HS-5 (cell line): ENCODE measurements around the gene HOXA9.

Source experiments
- DNase-seq: peaks from one replicate; pipeline ENCODE4 v3.0.0-alpha.2; 2012; ENCODE audit warnings: low read depth

HOXA9 gene

DNA sequence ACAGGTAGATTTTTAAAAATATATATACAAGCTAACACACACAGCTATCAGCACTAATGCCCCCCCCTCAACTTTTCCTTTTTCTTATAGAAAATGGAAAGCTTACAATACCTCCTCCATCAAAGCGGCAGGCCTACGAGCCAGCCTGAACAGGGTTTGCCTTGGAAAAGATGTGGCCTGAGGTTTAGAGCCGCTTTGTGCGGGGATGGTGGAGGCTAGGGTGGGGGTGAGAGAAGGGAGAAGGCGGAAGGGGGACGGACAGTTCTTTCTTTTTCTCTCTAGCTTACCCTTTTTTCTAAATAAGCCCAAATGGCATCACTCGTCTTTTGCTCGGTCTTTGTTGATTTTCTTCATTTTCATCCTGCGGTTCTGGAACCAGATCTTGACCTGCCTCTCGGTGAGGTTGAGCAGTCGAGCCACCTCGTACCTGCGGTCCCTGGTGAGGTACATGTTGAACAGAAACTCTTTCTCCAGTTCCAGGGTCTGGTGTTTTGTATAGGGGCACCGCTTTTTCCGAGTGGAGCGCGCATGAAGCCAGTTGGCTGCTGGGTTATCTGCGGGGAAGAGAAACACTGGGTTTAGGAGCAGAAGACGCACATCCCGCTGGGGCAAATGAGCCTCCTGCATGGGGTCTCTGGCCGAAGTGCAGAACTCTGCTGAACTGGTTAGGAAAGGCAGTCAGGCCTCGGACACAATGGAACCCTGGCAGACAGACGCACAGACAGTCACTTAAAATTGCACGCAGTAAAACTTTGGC, 1.9 kb downstream of the HOXA9 start:
- DNase-seq = no peak

DNA sequence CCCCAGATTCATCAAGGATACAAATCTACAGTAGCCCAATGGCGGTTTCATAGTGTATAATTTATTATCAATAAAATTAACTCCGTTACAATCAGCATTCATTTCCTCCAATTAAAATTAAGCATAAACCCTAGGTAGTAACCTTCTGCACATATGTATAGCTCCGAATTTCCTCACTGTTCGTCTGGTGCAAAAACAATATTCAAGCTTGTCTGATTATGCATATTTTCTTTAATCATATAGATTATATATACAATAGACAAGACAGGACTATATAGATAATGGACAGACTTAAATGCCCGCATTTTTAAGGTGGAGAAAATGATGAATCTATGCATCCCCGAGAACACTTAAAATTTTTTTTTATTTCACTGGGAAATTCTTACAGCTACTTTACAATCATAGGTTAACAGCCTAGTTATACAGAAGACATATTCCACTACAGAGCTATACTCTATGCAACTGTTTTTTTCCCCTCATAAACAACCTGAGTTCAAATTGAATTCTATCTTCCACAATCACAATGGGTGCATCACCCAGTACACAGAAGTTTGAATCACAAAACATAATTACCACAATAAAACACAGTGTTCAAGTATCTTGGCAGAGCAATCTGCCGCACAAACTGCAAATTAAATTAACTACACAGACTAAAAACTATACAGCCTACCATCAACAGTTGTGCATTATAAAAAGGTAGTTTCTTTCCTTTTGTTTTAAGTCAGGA, 2.6 kb downstream of the HOXA9 start:
- DNase-seq = no peak

DNA sequence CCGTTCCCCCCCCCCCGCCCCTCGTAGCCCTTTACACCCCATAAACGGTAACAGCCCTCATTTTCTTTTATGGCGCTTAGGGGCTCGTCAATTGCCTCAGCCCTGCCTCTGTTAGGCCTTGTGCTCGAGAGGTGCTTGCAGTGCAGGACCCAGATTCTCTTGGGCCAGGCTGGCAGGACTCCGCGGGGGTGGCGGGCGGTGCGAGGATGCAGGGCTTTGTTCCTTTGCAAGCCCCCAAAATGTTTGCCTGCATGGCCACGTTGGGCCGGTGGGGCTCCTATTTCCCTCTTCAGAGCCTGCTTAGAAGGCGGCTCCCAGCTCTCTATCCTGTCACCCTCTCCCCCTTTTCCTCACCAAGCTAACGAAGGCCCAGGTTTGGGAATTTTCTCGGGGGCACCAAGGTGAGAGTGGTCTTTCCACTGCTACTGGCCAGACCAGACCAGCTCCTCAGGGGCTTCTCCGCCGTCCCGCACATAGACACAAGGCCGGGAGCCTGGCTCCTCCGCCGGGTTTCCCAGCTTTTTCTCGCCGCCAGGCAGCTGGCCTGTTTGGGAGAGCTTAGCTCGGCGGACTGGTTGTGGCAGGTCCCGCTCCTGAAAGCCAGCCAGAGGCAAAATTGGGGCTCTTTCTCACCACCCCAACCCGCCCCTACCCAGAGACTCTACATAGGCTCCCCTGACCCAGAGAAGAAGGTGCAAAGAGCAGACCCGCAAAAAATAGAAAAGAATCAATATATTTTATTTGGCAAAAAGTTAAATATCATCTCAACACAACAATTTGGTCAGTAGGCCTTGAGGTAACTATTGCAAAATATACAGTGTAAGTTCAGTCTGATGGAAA, 3.4 kb downstream of the HOXA9 start:
- no peak for DNase-seq

DNA sequence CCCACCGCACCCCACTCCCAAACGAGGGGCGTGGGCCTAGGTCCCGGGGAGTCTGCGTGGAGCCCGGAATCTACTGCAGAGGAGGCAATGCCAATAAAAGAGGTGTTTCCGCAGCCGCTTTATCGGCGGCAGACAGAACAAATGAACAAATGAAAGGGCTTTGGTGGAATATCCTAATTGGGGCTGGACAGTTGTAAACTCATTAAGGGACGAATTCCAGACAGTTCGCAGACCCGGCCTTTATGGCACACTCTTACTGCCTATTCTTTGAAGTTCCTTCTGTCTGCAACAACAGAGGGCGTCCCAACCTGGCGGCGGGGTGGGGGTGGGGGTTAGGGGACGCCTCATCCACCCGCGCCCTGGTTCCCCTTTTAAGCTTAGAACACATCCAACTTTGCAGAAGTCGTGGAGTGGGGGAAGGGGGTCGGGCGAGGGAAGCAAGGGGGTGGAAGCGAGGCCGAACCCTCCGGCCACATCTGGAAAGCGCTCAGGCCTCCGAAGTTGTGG, 4.1 kb downstream of the HOXA9 start:
- DNase-seq = no peak

DNA sequence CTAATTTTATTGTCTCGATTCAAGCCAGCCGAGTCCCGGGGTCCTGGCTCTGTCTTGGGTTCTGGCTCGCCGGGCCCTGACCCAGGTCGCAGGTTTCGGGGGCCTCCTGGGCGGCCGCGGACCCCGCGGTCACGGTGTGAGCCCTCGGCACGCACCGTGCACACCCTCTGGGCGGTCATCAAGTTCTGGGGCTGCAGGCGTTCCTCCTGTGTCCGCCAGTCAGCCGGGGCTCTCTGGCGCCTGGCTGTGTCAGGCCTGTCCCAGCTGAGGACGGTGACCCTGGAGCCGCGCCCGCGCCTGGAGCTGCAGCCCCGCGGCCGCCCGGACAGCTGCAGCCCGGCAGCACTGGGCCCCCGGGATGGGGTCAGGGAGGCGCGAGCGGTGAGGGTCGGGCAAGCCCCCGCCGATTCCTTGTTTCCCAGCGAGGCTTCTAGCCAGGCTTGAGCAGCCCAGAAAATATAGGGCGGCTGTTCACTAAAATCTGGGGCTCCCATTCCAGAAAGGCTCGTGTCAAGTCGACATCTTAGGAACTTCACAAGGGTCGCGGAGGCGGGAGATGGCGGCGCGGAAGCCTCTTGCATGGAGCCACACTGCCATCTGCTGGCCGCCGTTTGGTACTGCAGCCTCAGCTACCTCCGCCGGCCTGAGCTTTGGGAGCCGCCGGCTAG, 4.7 kb downstream of the HOXA9 start:
- DNase-seq = peak; percentile 58

DNA sequence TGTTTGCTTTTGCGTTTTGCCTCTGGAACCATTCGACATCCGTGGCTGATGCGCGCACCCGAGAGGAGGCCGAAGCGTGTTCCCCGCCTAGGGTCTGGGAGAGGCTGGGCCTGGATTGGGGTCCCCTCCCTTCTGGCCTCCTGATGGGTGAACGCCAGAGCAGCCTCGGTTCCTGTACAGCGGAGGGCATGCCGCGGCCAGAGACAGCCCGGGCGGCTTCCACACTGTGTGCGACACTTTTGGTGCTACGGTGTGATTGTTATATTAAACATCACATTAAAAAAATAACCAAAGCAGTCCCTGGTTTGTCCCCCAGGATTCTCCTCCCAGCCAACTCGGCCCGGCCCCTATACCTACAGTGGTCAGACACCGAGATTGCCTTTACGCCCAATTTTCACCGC, 5.2 kb downstream of the HOXA9 start:
- DNase-seq = no peak

DNA sequence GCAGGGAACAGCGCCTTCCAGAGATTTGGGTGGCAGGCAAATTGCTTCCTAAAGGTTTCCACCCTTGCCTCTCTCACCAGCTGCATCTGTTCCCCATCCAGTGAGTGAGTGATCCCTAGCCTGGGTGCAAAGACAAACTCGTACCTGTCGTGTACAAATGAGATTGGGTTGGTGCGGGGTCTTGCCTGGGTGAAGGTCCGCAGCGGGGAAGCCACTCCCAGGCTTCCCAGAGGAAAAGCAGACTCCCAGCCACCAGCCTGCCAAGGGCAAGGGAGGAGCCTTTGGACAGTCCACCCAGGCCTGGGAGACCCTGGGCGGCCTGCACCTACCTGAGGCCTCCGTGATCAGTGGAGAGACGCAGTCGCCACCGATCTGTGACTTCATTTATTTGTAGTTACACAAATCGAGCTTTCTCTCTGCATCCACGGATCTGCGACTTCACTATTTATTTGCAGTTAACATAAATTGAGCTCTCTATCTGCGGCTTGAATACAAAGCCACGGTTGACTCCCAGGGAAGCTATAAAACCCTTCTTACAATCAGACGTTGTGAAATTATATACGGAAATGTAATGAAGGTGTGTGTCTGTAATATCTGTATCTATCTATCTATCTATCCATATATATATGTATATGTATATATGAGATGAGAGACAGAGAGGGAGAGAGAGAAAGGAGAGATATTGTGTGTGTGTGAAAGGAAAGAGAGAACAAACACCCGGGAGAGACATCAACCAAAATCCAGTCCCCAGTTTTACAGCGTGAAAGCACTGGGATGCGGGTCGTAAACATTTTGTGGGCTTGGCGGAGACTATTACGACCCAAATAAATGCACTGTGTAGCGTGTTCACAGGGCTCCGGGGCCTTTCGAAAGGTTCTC, 5.8 kb downstream of the HOXA9 start:
- DNase-seq = no peak

DNA sequence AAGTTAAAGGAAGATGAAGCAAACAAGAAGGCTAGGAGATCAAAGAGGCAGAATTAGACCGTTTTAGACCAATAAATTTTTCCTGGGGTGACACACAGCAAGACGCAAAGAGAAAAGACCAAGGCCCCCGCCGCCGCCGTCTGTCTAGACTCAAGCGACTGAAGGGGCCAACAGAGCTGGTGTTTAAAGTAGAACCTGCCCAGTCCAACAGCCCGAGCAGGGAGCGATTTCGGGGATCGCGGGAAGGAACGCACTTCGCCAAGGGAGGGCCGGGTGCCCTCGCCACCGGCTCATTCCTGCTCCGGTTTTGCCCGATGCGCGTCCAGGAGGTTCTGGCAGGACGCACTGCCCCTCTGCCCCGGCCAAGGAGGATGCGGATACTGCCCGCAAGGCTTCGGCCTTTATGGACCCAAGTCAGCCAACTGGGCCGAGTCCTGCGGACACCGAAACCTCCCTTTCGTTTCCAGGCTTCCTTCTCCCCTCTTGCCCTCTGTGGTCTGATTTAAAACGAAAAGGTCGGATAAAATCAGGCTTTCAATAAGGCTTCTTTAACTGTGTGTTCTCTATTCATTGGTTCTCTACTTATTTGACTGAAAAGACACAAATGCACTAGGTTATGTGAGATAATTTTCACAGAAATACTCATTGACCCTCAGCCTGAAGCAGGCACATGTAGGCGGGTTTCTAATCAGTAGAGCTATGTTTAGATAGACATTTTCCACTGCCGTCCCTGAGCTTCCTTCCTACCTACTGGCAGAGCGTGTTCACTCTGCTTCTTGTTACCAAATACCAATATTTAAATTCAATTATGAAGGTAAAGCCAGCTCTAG, 6.7 kb downstream of the HOXA9 start:
- DNase-seq = no peak

DNA sequence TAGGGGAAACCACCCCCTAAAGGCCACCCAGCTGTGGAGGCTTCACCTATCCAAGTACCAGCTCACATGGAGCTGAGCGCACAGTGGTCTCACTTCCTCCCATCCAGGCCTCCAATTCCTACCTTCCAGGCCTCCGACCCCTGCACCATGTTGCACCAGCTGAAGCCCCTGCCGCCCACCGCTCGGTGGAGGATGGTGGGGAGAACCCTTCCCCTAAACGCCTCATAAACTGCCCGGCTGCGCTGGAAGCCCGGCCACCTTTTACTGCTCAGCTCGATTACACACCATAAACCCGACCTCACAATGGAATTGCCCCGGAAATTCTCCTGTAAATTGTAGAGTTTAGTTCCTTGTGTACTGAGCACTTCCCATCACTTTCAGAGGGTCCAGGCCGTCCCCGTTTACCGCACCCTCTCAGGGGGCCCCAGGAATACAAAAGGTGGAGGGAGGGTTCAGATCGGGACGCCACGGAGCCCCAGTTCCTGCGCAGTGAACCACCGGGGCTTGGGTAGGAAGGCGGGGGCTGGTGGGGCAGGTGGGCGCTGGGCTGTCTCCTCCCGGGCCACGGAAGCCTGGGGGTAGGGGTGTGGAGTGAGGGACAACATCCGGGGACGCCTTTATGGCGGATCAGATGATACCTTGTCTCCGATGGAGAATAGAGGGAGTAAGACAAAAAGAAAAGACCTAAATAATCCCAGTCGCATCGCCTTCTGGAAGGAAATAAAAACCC, 7.5 kb downstream of the HOXA9 start:
- no peak for DNase-seq

DNA sequence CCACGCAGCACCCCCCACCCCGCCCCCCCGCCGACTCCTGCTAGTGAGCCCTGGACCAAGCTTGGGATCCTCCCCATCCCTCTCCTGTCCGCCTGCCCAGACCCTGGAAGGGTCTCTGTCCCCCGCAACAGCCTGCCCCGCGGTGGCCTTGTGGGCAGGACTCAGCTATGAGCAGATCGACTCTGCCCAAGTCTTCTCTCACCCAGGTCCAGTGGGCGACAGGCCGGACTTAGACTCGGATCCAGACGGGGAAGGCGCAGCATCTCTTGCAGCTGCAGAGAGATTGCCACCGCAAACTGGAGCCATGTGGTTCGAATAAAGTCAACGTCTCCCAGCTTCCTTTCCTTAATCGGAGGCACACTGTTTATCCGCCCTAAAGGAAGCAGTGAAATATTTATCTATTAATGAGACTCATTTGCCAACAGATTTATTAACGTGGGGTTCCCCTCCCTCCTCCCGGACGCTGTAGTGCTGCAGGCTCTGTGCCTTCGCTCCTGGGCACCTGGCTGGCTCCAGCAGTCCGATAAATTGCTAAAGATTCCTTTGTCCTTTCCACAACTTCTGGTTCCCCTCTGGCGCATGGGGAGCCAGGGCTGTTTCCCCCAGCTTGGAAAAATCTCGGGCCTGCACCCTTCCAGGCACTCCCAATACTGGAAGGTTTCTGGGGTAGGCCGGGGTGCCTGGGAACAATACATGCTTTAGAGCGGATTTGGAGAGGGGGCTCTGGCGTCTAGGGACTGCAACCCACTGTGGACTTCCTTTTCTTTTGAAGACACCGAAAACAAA, 8.2 kb downstream of the HOXA9 start:
- no peak for DNase-seq

DNA sequence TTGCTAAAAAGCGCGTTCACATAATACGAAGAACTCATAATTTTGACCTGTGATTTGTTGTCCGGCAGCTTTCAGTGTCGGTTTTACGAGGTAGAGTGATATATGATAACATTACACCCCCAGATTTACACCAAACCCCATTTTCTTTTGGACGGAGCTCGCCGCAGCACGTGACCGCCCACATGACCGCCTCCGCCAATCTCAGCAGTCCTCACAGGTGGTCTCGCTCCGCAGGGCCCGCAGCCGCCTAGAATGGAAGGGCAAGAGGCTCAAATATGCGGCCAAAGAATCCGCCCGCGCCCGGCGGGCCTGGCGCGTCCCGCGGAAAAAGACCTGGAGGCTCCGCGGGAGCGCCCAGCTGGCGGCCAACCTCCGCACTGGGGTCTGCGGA, 8.8 kb downstream of the HOXA9 start, which contains the start of gene HOXA7:
Gene HOXA7 (minus strand): TSS at position 168 of the 391 bp plus-strand sequence. CDS start 130 bp downstream, at position 38.
- DNase-seq = peak; percentile 42

DNA sequence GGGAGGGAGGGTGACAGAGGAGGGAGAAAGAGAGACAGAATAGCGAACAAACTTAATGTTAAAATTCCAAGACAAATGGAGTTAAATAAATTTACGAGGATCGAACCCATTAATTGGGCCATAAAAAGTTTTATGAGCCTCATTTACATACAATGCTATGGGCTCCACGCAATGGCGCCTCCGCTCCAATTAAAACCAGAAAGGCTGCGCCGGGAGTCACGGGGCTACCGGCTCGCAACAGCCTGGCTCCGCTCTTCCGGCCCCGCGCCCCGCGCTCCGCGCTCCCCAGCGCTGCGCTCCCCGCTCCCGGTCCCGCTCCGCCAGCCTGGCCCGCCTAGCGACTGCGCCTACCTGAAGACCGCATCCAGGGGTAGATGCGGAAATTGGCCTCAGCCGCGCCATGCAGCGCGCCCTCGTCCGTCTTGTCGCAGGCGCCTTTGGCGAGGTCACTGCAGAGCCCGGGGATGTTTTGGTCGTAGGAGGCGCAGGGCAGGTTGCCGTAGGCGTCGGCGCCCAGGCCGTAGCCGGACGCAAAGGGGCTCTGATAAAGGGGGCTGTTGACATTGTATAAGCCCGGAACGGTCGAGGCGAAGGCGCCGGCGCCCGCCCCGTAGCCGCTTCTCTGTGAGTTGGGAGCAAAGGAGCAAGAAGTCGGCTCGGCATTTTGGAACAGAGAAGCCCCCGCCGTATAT, 9.4 kb downstream of the HOXA9 start:
- DNase-seq = no peak

DNA sequence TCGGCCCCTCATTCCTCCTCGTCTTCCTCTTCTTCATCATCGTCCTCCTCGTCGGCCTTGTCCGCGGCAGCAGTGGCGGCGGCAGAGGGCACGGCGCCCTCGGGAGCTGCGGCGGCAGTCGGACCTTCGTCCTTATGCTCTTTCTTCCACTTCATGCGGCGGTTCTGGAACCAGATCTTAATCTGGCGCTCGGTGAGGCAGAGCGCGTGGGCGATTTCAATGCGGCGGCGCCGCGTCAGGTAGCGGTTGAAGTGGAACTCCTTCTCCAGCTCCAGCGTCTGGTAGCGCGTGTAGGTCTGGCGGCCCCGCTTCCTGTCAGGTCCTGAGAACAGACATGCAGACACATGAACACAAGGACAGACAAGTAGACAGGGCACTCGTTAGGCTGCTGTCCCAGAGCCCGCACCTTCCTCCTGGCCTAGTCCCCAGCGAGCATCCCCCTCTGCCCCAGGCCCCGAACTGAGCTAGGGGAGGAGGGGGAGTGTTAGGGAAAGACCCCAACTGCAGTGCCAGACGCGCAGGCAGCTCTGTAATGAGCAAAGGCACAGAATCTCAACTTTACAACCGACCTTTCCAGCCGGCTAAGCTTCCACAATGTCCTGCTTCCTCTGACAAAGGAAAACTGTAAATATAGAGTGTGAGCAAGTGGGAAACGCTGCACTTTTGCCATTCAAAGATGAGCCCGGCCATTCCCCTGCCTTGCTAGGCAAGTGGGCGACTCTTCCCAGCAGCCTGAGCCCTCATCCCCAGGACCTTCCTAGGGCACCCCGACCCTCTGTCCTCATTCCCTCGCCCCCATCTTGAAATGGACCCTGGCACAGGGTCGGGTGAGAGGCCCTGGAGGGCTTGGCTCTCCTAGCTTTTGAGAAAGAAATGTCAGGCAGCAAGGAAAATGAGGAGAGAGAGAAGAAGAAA, 10.2 kb downstream of the HOXA9 start:
- DNase-seq = no peak

DNA sequence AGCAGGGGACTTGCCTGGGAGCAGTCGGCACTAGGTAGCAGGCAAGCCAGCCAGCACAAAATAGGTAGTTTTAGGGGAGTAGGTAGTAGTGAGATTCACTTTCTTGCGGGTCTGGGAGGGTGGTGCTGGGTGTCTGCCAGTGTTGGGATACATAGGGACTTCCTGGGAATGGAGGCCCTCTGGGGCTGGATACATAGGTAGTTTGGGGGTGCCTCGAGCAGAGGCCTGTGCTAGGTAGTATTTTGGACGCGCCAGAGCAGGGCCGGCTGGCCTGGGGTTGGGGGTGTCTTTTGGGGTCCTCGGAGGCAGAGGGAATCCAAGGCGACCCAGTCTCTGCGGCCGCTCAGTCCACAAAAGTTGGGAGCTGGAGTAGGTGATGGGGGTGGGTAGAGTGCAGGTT, 11.0 kb downstream of the HOXA9 start:
- no peak for DNase-seq

DNA sequence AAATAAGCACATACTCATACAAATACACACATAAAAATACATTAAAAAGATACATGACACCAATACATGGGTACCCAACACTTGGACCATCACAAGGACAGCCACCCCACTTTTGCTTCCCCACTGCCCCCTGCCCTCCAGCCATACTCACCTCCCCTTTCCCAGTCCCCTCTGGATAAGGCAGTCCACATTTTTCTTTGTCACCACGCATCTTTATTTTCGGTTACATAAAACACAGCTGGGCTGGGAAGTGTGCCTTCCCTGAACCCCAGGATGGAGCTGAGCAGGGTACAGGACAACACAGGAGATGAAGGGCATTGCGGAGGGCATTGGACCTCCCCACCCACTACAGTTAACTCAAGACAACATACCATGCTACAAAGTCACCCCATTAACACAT, 11.8 kb downstream of the HOXA9 start:
- DNase-seq = no peak

DNA sequence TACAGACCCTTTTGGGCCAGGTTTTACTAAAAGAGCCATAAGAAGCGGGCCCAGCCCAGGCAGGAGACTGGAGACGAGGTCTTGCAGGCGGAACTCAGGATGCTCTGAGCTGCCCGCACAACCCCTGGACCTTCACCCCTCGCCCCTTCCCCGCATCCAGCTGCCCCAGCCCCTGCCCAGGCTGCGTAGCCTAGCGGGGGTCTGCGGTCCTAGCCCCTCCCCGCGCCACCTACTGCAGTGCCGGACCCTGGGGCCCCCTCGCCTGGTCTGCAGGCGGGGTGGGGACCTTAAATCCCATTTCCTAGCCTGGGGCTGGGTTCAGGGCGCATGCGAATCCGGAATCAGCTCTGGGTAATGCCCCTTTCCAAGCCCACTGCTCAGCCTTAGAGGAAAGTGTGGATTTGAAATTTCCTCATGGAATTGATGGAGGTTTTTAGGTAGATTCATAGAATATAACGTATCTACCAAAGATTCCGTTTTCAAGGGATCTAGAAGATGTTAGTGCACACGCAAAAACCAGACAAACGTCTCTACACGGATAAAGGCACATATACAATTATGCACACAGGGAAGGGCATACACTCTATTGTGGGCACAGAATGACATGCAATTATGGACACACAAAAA, 12.4 kb downstream of the HOXA9 start:
- no peak for DNase-seq
